T47D (cell line): Measurements from ENCODE around the gene SCUBE1.

Source experiments
- DNase-seq, 2 experiments: peaks; one replicate each; pipeline versions ENCODE4 v3.0.0 to v3.0.0-alpha.2; 2011 to 2012; ENCODE audit warnings: low read depth in 1 of 2, low spot score in 1 of 2
- JUND ChIP-seq: IDR thresholded peaks from 2 replicates; pipeline ENCODE4 v1.6.1; 2012; ENCODE audit warnings: low read depth
- in situ Hi-C: cut with HindIII; loops from 2 replicates; pipeline ENCODE4 v1.10.0; 2016; ENCODE audit warnings: low sequenced_read_pairs, low pct_unique_long_range_greater_than_20kb

Gene SCUBE1

DNA sequence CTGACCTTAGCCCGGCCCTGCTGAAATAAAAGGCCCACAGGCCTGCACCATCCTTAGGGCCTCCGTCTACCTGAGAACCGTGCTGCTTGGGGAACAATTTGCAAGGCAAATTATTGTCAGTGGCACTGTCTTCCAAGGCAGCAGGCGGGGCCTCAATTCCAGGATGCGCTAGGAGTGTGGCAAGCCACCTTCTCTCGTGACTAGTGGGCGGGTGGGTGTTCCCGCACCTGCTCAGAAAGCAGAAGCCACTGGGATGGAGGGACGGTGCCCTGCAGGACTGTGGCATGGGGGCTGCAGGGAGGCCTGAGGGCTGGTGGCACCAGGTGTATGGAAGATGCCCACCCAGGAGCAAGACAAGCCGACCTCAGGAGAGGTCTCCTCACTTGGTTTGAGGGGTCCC is 97.5 kb downstream of the SCUBE1 start:
- no peak for DNase-seq
- in situ Hi-C loops: no loop called here
- no peak for TF ChIP-seq JUND

DNA sequence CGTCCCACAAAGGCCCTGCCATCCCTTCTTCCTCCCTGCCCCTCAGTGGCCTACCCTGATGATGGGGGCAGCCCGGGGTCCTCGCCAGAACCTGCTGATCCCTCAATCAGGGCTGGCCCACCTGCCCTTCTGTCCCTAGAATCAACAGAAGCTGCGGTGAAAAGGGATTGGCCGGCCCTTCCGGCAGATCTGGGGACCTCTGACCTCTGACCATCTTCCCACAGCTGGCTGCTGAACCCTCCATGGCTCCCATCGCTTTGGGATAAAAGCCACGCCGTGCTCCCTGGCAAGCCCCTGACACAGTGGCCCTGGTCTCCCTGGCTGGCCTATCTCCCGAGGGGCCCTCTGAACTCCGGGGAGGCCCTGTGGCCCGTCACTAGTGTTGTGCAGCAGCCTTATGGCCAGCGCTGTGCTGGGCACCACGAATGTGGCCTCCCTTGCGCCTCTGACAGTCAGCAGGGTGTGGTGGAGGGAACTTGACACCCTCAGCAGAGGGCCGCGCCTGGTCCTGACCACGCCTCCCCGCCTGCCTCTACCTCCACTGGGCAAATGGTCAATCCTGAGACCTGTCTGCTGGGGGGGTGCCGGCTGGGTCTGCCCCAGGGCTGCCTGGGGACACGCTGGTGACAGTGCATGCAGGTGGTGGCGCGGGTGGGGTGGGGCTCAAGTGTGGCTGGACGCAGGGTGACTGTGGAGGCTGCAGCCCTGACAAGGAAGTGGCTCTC is 98.2 kb downstream of the SCUBE1 start:
- no peak for TF ChIP-seq JUND
- in situ Hi-C loops: no loop called here
- DNase-seq: no peak

- no peak for TF ChIP-seq JUND
- no peak for DNase-seq
- in situ Hi-C loops: no loop called here
Measured at GRCh38 chr22:43244402-43244801, 98.8 kb downstream of the SCUBE1 start.

DNA sequence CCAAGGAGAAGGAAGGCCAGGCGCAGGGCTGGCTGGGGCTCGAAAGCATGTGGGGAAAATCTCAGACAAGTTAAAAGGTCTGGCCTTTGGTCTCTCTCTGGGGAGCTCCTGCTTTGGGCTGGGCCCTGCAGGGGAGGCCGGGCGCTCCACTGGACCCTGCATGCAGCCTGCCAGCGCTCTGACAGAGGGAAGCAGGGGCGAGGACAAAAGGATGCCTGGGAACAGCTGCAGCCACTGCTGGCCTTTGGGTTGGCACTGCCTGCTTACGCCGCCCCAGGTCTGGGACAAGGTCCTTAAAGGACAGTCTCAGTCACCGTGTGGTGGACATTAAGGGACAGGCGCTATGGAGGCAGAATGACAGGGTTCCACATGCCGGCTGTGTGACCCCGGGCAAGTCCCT is 99.8 kb downstream of the SCUBE1 start:
- no peak for TF ChIP-seq JUND
- no peak for DNase-seq
- in situ Hi-C loops: no loop called here

DNA sequence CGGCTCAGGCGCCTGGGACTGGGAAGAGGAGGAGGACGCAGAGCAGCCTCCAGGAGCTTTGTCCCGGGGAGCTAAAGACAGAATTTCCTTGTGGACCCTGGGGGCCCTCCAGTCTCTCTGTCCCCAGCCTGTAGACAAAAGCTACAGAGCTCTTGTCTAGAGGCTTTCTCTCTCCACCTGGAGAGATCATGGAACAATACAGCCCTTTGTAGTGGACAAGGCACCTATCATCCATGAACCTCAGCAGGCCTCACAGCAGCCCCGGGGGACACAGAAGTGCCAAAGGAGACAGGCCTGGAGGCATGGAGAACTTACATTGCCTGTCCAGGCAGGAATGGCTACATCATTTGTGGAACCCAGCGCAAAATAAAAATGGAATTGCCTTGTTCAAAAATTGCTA is 100.5 kb downstream of the SCUBE1 start:
- TF ChIP-seq JUND: no peak
- in situ Hi-C loops: no loop called here
- no peak for DNase-seq

GRCh38 chr22:43241699-43242386 is 101.3 kb downstream of the SCUBE1 start:
- no peak for TF ChIP-seq JUND
- in situ Hi-C loops: no loop called here
- DNase-seq: no peak

DNA sequence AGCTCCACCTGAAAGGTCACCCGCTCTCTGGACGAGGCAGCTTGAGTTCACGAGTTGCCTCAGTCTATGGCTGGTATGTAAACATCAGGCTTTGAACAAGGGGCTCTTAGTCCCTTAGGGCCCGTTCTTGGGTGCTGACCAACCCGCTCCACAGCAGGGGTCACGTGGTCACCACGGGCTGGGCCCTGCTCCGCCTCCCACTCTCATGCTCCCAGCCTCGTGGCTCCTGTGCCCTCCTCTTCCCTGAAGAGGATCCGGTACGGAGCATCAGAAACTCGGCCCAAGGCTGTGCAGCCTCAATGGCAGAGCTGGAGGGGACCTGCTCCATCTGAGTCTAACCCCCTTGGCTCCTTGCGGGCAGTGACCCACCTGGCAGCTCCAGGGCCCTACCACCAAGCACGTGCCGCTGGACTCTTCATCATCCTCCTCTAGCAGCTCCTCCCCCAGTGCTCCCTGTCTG is 102.0 kb downstream of the SCUBE1 start:
- TF ChIP-seq JUND: no peak
- DNase-seq: no peak
- in situ Hi-C loops: no loop called here

DNA sequence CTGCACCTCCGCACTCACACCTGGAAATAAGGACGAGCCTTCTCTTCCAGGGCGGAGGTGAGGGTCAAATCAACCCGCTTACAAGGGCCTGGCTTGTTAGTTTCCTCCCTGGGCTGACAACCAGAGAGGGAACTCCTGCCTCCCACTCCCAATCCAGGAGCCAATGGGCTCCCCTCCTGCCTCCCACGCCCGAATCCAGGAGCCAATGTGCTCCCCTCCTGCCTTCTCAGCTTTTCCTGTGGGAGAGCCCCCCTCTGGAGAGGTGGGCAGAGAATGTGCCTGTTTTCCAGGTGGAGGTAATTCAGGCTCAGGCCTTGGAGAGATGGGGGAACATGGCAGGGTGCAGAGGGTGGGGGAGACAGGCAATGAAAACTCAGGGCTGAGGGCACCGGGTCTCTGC is 102.6 kb downstream of the SCUBE1 start:
- no peak for DNase-seq
- no peak for TF ChIP-seq JUND
- in situ Hi-C loops: no loop called here

DNA sequence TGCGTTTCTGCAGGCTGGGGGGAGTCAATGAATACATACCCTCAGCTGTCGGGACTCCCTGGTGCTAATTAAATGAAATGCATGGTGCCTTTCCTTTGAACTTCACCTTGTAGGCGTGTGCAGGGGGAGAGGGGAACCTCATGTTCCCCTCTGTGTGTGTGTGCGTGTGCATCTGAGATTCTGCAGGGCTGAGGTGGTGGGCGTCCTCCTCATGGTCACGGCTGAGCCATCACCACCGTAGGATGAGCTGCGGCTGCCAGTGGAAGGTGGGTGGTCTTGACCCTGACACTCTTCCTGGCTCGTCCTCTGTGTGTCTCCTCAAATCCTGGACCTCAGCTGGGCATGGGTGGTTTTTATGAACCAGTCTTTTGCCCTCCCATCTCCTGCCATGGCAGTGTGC is 103.2 kb downstream of the SCUBE1 start:
- in situ Hi-C loops: no loop called here
- TF ChIP-seq JUND: no peak

DNA sequence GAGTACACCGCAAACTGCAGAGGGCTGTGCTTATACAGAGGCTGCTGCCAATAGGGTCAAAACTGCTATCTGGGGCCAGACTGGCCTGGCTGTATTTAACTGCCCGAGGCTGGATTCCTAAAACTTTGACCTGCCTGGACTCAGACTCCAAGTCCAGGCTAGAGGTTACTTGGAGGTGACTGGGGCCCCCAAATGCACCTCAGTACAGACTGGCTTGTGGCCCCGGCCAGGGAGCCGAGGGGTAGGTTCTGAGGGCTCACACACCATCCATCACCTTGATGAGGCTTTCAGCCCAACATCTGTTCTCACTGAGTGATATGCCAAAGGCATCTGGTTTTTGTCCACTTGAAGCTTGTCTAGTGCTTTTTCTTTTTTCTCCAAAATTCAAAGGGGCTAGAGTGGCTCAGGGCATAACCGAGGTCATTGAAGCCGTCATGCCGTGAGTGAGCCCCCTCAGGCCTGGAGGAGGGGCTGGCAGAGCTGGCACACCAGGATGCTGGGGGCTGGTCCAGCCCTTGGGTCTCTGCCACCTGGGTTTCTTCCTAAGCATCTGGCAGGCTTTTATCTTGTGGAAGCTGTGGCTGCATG is 103.9 kb downstream of the SCUBE1 start:
- TF ChIP-seq JUND: no peak
- in situ Hi-C loops: no loop called here
- no peak for DNase-seq

More for the DNA sequence above, 103.2 kb downstream of the SCUBE1 start:
- no peak for DNase-seq

DNA sequence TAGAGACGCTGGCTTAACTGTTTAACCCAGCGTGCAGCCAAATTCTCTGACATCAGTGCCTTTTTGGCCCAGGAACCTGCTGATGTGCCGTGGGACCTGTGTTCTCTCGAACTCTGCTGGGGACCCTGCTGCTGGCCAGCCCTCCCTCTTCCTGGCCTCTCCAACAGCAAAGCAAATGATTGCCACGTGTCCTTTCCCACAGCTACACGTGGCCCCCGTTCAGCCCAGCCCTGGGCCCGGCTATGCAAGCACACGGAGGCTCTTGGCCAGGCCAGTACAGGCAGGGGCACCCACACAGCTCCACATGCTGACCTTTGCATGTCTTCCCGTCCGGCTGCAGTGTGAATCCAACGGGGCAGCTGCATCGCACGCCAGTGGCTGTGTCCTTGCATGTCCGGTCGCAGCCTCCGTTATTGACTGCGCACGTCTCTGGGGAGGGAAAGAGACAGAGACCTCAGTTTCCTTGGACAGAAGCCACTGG is 104.6 kb downstream of the SCUBE1 start:
- DNase-seq: no peak
- TF ChIP-seq JUND: no peak
- in situ Hi-C loops: no loop called here

DNA sequence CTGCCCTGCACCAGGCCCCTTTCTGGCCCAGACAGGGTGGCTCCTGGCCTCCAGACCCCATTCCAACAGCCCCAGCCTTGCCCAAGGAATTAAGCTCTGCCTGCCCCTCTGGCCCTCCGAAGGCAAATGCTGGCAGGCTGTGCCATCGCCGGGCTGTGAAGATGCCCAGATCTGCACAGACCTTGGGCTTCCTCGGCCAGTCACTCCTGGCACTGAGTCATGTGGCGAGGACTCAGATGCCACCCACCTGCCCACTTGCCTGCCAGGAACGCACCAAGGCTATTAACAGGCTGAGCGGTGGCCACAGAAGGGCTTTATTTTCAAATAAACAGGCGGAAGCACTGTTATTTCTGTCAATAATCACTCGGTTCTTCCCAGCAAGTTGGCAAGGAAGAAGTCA is 105.9 kb downstream of the SCUBE1 start:
- TF ChIP-seq JUND: no peak
- no peak for DNase-seq
- in situ Hi-C loops: no loop called here
